Activated CD4-positive, alpha-beta memory T cell treated with anti-CD3 and anti-CD28 coated beads, Interleukin-2, amount 10 ng/mL, durations not matched to agents 7 days and 5 days (primary cell): ENCODE data around the gene CLEC16A. TPM values are rescaled to one million over a fixed set of nuclear protein-coding genes. Genes with fewer than 3 reads are reported as not detected.
A peak's percentile ranks its signal among the peaks of the same experiment; 100 is the strongest.
"Not testable (repeated sequence)": the region's sequence is repeated elsewhere in the genome, so short reads cannot be mapped to it uniquely, and the experiment has no call there.

Source experiments
- CTCF ChIA-PET: fragments of 350-600 bp; sonication (Branson Sonifier 250); formaldehyde crosslinking; loops from one replicate; lab custom pipeline; 2021; ENCODE audit warnings: antibody characterized with exemption, inconsistent platforms; lab: Charles Lee
- POLR2A ChIA-PET: fragments of 350-600 bp; sonication (Branson Sonifier 250); formaldehyde crosslinking; loops from one replicate; lab custom pipeline; 2021; ENCODE audit warnings: antibody characterized with exemption; lab: Charles Lee
- DNase-seq: peaks from one replicate; pipeline ENCODE4 v3.0.0-alpha.2; 2020
- H3K27ac Mint-ChIP-seq: one replicate; pipeline ENCODE4 v1.8.0; 2021; ENCODE audit warnings: mild to moderate bottlenecking, mixed read lengths
- H3K27me3 Mint-ChIP-seq: one replicate; pipeline ENCODE4 v1.8.0; 2021; ENCODE audit warnings: mixed read lengths
- H3K36me3 Mint-ChIP-seq: one replicate; pipeline ENCODE4 v1.8.0; 2021; ENCODE audit warnings: low read depth, mixed read lengths
- H3K4me1 Mint-ChIP-seq: one replicate; pipeline ENCODE4 v1.8.0; 2021; ENCODE audit warnings: mixed read lengths
- H3K4me3 Mint-ChIP-seq: one replicate; pipeline ENCODE4 v1.8.0; 2021; ENCODE audit warnings: mild to moderate bottlenecking, mixed read lengths
- H3K9me3 Mint-ChIP-seq: one replicate; pipeline ENCODE4 v1.8.0; 2021; ENCODE audit warnings: mixed read lengths
- total RNA-seq, 2 experiments: library from RNA; stranded (reverse); gene quantifications; one replicate each; pipeline ENCODE4 v1.2.3, GENCODE V29; 2021

The CLEC16A gene
- total RNA-seq, 2 experiments from 2014 or later = 30.3 to 32.4 TPM

DNA sequence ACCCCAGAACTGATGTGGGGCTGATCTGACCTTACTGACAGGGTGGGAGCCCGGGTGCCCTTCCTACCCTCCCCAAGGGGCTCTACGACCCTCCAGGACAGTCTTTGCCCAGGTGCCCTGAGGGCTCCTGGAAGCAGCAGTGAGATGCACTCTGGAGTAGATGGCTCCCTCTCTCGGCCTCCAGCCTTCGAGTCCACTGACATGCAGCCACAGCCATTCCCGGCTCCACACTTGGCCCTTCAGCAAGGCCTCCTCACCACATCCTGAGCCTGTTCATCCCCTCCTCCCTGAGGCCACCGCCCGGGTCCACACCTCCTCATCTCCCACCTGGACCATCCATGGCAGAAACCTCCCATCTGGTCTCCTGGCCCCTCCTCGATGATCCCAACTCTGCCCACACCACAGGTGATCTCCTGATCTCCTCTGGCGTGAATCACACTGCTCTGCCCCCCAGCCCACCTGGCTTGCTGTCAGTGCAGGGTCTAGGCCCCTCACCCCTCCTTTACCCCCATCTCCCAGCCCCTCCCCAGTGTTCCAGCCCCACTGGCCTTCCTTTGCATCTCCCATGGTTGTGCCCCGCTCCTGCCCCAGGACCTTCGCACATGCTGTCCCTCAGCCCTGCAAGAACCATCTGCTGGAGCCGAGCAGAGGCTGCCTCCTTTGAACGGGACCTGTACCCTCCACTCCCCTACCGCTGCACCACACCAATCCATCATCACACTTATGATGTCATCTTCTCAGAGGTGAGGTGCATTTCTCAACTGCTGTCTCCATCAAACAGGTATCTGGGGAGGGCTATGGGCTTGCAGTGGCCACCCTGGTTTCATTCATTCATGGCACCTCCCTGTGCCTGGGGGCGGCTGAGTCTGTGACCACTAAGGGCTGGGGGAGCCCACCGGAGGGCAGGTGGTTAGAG, 267.0 kb downstream of the CLEC16A start:
- no peak for DNase-seq
- Mint-ChIP-seq H3K4me1 (peaks cover 17% of the 10 kb centered on the region), H3K36me3 (peaks cover 22% of the 10 kb centered on the region), H3K27me3 (no peaks in the 10 kb centered on the region), H3K4me3 (no peak overlapping the region), H3K27ac (no peak overlapping the region), H3K9me3 (peaks cover 22% of the 10 kb centered on the region)
- CTCF ChIA-PET = no interaction called here
- POLR2A ChIA-PET = interaction anchor here (1.3 kb wide), 1 partner anchor 13 kb away, joined by 4 read pairs; no protein-coding TSS in a partner anchor

DNA sequence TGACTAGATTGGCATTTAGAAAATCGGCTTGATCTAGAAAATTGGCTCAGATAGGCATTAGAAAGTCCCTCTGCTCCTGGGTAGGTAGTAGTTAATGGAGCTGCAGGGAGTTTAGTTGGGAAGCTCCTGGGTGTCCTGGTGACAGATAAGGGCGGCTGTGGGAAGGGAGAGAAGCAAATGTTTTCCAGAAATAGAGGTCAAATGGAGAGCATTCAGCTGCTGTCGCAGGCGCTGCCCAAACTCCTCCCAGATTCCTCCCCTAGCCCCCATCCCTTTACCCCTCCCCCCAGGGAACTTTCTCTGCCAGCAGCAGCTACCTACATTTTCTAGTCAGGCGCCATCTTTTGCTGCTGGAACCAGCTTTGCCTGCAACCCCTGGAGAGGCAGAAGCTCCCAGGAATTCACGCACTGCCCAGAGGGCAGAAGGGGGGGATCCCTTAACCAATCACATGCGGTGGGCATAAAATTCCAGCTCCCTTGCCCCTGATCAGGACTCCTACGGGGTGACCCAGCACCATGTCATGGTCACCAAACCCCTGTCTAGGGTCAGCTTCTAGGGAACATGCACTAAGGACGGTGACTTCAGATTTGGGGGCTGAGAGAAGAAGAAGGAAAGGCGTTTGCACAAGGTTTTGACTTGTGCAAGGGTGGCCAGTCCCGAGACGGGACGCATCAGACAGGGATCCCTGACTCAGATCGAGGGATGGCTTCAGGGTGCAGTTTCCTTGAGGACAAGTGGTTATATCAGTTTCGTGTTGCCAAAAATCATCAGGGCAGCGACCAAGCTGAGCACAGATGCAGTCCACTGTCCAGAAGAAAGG, 267.8 kb downstream of the CLEC16A start:
- Mint-ChIP-seq H3K4me1 (peaks cover 9% of the 10 kb centered on the region), H3K4me3 (no peak overlapping the region), H3K9me3 (peaks cover 26% of the 10 kb centered on the region), H3K27me3 (no peaks in the 10 kb centered on the region), H3K36me3 (peaks cover 25% of the 10 kb centered on the region), H3K27ac (no peak overlapping the region)
- CTCF ChIA-PET = no interaction called here
- no peak for DNase-seq
- POLR2A ChIA-PET = interaction anchor here (1.0 to 1.3 kb wide), 2 partner anchors 7 to 12 kb away, joined by 3 to 4 read pairs; no protein-coding TSS in a partner anchor

DNA sequence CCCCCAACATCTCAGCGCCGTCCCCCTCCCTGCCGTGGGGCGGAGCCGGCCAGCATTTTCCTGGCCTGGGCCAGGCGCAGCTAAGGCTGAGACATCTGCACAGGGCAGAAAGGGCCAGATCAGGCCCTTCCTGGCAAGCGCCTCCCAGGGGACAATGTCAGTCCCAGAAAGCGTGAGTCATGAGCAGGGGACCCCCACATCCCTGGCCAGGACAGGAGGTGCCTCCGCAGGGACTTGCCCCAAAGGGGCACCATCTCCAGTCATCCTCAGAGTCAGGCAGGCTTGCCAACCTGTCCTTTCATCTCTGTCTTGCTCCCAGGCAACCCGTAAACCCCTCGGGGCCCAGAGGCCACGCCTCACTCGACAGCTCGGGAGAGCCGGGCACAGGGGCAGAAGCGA, 268.4 kb downstream of the CLEC16A start:
- ChIA-PET POLR2A (interaction anchor here (1.0 to 1.3 kb wide), 2 partner anchors 8 to 12 kb away, joined by 3 to 4 read pairs; no protein-coding TSS in a partner anchor), CTCF (no interaction called here)
- H3K9me3 Mint-ChIP-seq = peaks cover 25% of the 10 kb centered on the region
- no peak for DNase-seq
- no peak overlapping the region for H3K27ac Mint-ChIP-seq
- peaks cover 25% of the 10 kb centered on the region for H3K36me3 Mint-ChIP-seq
- no peak overlapping the region for H3K4me3 Mint-ChIP-seq
- H3K4me1 Mint-ChIP-seq = peaks cover 8% of the 10 kb centered on the region
- H3K27me3 Mint-ChIP-seq = no peaks in the 10 kb centered on the region

DNA sequence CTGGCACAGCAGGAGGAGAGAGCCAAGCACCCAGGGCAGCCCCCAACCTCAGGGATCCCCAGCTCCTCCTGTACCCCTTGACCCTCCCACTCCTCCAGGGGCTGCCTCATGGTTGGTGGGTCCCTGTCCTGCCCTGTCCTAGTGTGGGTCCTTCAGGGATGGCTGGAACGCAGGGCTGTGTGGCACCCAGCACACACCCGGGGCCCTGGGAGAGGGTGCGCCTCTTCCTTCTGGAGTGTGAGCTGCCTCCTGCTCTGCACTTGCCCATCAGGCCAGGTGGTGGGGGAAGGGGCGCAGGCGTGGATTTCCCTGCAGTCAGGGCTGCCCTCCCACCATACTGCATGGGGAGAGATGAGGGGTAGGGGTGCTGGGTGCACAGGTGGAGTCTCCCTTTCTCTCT, 269.0 kb downstream of the CLEC16A start:
- H3K4me3 Mint-ChIP-seq = no peak overlapping the region
- peaks cover 7% of the 10 kb centered on the region for H3K4me1 Mint-ChIP-seq
- POLR2A ChIA-PET = interaction anchor here (0.8 to 1.2 kb wide), 4 partner anchors 9 to 41 kb away, joined by 3 to 7 read pairs (median 3); no protein-coding TSS in a partner anchor
- peaks cover 22% of the 10 kb centered on the region for H3K9me3 Mint-ChIP-seq
- H3K27me3 Mint-ChIP-seq = no peaks in the 10 kb centered on the region
- CTCF ChIA-PET = no interaction called here
- no peak for DNase-seq
- no peak overlapping the region for H3K27ac Mint-ChIP-seq
- H3K36me3 Mint-ChIP-seq = peaks cover 25% of the 10 kb centered on the region

- CTCF ChIA-PET = interaction anchor here (1.4 to 2.2 kb wide), 2 partner anchors 11 to 20 kb away, joined by 3 to 10 read pairs; no protein-coding TSS in a partner anchor
- Mint-ChIP-seq H3K4me1 (peaks cover 8% of the 10 kb centered on the region), H3K27ac (no peak overlapping the region), H3K9me3 (peaks cover 23% of the 10 kb centered on the region), H3K27me3 (no peaks in the 10 kb centered on the region), H3K4me3 (no peak overlapping the region), H3K36me3 (peaks cover 27% of the 10 kb centered on the region)
- POLR2A ChIA-PET = interaction anchor here (0.8 to 1.2 kb wide), 5 partner anchors 11 to 40 kb away, joined by 3 to 7 read pairs (median 3); no protein-coding TSS in a partner anchor
- no peak for DNase-seq
Measured at GRCh38 chr16:11213799-11214198, 269.4 kb downstream of the CLEC16A start.

DNA sequence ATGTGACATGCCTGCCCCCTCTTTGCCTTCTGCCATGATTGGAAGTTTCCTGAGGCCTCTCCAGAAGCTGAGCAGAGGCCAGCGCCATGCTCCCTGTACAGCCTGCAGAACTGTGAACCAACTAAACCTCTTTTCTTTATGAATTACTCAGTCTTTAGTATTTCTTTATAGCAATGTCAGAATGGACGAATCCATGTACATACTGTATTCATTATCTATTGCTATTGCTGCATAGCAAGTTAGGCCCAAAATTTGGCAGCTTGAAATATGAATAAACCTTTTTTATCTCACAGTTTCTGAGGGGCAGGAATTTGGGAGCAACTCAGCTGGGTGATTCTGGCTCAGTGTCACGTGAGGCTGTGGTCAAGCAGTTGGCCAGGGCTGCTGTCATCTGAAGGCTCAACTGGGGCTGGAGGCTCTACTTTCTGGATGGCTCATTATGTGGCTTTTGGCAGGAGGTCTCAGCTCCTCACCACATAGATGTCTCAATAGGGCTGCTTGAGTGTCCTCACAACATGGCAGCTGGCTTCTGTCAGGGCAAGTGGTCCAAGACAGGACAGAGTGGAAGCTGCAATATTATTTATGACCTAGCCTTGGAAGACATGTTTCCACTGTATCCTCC, 271.7 kb downstream of the CLEC16A start:
- Mint-ChIP-seq H3K4me1 (peaks cover 18% of the 10 kb centered on the region), H3K27ac (no peak overlapping the region)
- POLR2A ChIA-PET = interaction anchor here (1.1 to 1.5 kb wide), 5 partner anchors 9 to 36 kb away, joined by 3 to 5 read pairs (median 4); no protein-coding TSS in a partner anchor

DNA sequence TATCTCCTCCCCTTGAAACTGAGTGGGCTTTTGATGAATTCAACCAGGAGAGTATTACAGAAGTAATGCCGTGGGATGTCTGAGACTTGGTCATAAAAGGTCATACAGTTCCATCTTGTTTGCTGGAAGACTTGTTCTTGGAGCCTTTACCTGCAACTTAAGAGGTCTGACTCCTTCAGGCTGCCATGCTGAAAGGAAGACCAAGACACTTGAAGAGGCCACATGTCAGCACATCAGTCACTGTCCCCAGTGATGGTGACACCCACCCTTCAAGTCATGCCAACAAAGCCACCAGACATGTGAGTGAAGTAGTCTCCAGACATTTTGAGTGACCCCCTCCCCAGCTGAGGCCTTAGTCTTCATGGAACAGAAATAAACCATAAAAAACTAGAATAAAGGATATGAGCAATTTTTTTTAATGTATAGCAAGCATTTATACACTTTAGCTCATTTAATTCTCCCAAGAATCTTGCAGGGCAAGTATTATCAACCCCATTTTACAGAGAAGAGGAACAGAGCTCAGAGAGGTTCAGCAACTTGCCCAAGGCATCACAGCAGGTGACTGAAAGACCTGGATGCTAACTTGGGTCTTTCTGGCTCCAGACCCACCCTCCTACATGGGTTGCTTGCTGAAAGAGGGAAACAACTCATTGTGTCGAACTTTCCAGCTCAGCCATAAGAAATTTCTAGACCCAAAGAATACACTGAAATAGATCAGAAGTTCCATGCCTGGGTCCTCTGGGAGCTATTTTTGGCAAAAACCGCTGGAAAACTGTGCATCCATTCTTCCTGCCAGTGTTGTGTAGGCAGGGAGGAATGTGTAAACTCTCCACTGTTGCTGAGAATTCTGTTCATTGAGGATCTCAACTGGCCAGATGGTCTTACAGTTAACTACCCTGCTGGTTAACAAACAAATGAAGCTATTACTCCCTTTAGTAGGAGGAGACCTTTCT, 273.6 kb downstream of the CLEC16A start:
- no peak for DNase-seq
- Mint-ChIP-seq H3K27me3 (no peaks in the 10 kb centered on the region), H3K27ac (no peak overlapping the region), H3K9me3 (peaks cover 28% of the 10 kb centered on the region), H3K4me3 (no peak overlapping the region), H3K36me3 (peaks cover 34% of the 10 kb centered on the region), H3K4me1 (peaks cover 28% of the 10 kb centered on the region)
- CTCF ChIA-PET = interaction anchor here (0.7 to 2.5 kb wide), 15 partner anchors 10 to 235 kb away, joined by 3 to 14 read pairs (median 4); partner anchors contain the start of gene SOCS1
- POLR2A ChIA-PET = interaction anchor here (0.8 to 1.5 kb wide), 7 partner anchors 9 to 38 kb away, joined by 3 to 5 read pairs (median 3); partner anchors contain the start of gene SOCS1

More for the DNA sequence above, 271.7 kb downstream of the CLEC16A start:
- no peak for DNase-seq
- CTCF ChIA-PET = interaction anchor here (2.2 kb wide), 1 partner anchor 8 kb away, joined by 10 read pairs; no protein-coding TSS in a partner anchor
- no peak overlapping the region for H3K4me3 Mint-ChIP-seq
- H3K9me3 Mint-ChIP-seq = peaks cover 28% of the 10 kb centered on the region
- no peaks in the 10 kb centered on the region for H3K27me3 Mint-ChIP-seq
- peaks cover 34% of the 10 kb centered on the region for H3K36me3 Mint-ChIP-seq

DNA sequence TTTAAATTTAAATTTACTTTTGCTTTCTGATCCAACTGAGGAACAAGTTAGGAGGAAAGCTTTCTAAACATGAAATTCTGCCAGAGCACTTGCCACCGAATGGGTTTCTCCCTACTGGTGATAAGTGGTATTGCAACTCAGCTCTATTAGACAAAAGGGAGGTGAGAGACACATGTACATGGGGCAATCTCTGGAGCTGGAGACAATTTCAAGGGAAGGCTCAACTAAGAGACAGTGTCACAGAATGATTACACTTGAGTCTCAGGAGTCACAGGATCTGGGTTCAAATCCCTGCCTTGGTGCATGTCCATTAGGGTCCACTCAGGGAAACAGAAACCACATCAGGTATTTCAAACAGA, 274.2 kb downstream of the CLEC16A start:
- Mint-ChIP-seq H3K4me1 (peaks cover 32% of the 10 kb centered on the region), H3K4me3 (no peak overlapping the region), H3K27me3 (no peaks in the 10 kb centered on the region), H3K9me3 (peaks cover 28% of the 10 kb centered on the region), H3K36me3 (peaks cover 34% of the 10 kb centered on the region), H3K27ac (no peak overlapping the region)
- no peak for DNase-seq
- ChIA-PET POLR2A (interaction anchor here (0.8 to 1.5 kb wide), 6 partner anchors 10 to 37 kb away, joined by 3 to 5 read pairs (median 4); partner anchors contain the start of gene SOCS1), CTCF (interaction anchor here (0.7 to 2.5 kb wide), 13 partner anchors 11 to 235 kb away, joined by 3 to 14 read pairs (median 4); partner anchors contain the start of gene SOCS1)

- Mint-ChIP-seq H3K27me3 (no peaks in the 10 kb centered on the region), H3K4me1 (peaks cover 35% of the 10 kb centered on the region), H3K4me3 (no peak overlapping the region), H3K36me3 (peaks cover 34% of the 10 kb centered on the region), H3K27ac (peak overlapping the region; percentile 62), H3K9me3 (peaks cover 28% of the 10 kb centered on the region)
- ChIA-PET POLR2A (interaction anchor here (1.5 kb wide), 1 partner anchor 13 kb away, joined by 4 read pairs; no protein-coding TSS in a partner anchor), CTCF (interaction anchor here (0.7 to 2.5 kb wide), 9 partner anchors 11 to 124 kb away, joined by 3 to 14 read pairs (median 4); partner anchors contain the start of gene SOCS1)
- no peak for DNase-seq
Measured at GRCh38 chr16:11219178-11219577, 274.8 kb downstream of the CLEC16A start.

DNA sequence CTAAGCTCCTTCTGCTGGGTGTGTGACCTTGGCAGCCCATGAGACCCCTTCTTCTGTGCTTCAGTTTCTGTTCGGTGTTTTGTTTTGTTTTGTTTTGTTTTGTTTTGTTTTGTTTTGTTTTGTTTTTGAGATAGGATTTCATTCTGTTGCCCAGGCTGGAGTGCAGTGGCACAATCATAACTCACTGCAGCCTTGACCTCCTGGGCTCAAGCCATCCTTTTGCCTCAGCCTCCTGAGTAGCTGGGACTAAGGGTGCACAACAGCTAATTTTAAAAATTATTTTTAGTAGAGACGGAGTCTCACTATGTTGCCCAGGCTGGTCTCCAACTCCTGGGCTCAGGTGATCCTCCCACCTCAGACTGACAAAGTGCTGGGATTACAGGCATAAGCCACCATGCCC, 276.1 kb downstream of the CLEC16A start:
- H3K27ac Mint-ChIP-seq, DNase-seq, H3K4me3 Mint-ChIP-seq, H3K27me3 Mint-ChIP-seq: not testable (repeated sequence)
- Mint-ChIP-seq H3K4me1 (peaks cover 49% of the 10 kb centered on the region), H3K9me3 (peaks cover 28% of the 10 kb centered on the region), H3K36me3 (peaks cover 31% of the 10 kb centered on the region)
- CTCF ChIA-PET = interaction anchor here (0.5 to 1.3 kb wide), 4 partner anchors 29 to 150 kb away, joined by 3 to 4 read pairs (median 4); partner anchors contain the start of gene SOCS1
- POLR2A ChIA-PET = interaction anchor here (1.0 kb wide), 1 partner anchor 12 kb away, joined by 4 read pairs; no protein-coding TSS in a partner anchor
